HL-60 (cell line): ENCODE data around the gene TSGA10.

Experiments
- GABPA ChIP-seq: IDR thresholded peaks from 2 replicates; pipeline ENCODE4 v1.6.1; 2012; ENCODE audit warnings: low read depth
- POLR2AphosphoS5 ChIP-seq: IDR thresholded peaks from 2 replicates; pipeline ENCODE4 v1.6.1; 2012; ENCODE audit warnings: low read depth
- REST ChIP-seq: IDR thresholded peaks from 2 replicates; pipeline ENCODE4 v1.6.1; 2012; ENCODE audit warnings: low read depth; ENCODE audit not compliant: insufficient replicate concordance
- SPI1 ChIP-seq: IDR thresholded peaks from 2 replicates; pipeline ENCODE4 v1.6.1; 2012; ENCODE audit warnings: low read depth, mild to moderate bottlenecking, borderline replicate concordance
- TF ChIP-seq, protein P1 (sequence below): IDR thresholded peaks from one replicate; pipeline ENCODE4 v1.5.1; 2011; ENCODE audit warnings: low read length, control low read depth, inconsistent platforms; ENCODE audit not compliant: insufficient read depth

DNA sequence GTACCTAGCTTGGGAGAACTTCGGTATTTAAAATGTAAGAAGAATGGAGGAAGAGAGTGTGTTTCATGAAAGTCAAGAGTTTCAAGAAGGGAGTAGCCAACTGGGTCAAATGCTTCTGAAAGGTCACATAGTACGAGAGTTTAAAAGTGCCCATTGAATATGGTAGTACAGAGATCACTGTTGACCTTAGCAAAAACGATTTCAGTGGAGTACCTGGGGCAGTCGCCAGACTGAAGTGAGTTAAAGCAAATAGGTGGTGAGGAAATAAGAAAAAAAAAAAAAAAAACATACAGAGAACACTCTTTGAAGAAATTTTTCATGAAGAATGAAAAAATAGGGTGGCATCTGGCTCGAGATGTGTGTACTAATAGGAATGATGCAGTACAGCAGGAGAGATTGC lies 11.5 kb upstream of the TSGA10 start:
- TF ChIP-seq, protein P1, sequence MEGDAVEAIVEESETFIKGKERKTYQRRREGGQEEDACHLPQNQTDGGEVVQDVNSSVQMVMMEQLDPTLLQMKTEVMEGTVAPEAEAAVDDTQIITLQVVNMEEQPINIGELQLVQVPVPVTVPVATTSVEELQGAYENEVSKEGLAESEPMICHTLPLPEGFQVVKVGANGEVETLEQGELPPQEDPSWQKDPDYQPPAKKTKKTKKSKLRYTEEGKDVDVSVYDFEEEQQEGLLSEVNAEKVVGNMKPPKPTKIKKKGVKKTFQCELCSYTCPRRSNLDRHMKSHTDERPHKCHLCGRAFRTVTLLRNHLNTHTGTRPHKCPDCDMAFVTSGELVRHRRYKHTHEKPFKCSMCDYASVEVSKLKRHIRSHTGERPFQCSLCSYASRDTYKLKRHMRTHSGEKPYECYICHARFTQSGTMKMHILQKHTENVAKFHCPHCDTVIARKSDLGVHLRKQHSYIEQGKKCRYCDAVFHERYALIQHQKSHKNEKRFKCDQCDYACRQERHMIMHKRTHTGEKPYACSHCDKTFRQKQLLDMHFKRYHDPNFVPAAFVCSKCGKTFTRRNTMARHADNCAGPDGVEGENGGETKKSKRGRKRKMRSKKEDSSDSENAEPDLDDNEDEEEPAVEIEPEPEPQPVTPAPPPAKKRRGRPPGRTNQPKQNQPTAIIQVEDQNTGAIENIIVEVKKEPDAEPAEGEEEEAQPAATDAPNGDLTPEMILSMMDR: no peak
- no peak for TF ChIP-seq GABPA
- TF ChIP-seq SPI1: no peak
- TF ChIP-seq REST: no peak
- no peak for TF ChIP-seq POLR2AphosphoS5
